ENCODE measurements around the gene CRK.
A peak's percentile ranks its signal among the peaks of the same experiment; 100 is the strongest.
"Not testable (repeated sequence)": the region's sequence is repeated elsewhere in the genome, so short reads cannot be mapped to it uniquely, and the experiment has no call there.

CRK gene

DNA sequence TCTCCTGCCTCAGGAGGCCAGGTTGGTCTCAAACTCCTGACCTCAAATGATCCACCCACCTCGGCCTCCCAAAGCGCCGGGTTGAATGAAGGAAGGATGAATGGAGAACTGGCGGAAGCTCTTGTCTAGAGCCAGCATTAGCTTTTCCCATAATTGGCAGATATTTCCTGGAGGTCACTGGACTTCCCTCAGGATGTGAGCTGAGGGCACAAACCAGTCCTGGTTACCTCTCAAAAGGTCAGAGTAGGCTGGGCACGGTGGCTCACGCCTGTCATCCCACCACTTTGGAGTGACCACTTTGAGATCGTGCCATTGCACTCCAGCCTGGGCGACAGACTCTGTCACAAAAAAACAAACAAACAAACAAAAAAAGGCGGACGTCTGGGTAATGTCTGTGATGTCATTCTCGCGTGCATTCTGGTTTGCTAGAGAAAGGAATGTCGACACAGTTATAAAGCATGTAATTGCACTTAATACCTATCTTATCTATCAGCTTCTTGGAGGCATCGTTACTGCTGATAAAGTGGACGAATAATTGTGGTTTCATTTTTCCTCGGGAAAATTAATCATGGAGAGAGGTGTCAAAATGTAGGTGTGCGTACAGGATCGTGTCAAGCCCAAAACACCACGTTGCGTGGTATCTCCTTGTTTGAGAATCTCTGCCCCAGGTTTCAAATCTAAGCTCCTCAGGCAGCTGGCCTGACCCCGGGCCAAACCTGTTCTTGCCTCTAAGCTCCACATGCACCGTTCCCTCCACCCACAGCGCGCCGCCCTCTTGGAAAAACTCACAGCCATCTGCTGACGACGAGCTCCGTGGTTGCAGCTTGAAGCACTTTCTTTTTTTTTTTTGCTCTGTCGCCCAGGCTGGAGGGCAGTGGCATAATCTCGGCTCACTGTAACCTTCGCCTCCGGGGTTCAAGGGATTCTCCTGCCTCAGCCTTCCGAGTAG is 6.4 kb upstream of the CRK start:
- no peak for DNase-seq

DNA sequence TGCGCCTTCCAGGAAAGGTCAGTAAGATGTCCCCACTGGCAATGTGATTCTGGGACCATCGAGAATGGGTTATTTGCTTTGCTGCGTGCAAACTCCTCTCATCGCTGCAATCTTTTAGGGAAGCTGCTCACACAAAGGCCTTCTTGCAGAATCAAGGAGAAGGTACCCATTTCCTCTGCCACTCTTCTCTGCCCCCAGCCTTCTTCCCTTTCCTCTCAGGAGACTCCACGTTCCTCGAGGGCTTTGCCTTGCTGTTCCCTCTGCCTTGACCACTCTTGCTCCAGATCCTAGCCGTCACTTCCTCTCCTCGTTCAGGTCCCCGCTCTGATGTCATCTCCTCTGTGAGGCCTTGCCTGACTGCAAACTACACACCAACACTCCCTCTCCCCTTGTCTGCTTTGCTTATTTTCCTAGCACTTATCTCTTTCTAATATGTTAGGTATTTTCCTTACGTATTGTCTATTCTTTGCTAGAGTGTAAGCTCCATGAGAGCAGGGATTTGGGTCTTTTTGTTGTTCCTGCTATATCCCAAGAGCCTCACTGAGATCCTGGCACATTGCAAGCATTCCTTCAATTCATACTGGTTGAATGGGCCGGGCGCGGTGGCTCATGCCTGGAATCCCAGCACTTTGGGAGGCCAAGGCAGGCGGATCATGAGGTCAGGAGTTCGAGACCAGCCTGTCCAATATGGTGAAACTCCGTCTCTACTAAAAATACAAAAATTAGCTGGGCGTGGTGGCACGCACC is 5.3 kb upstream of the CRK start:
- no peak for DNase-seq

GRCh38 chr17:1460233-1460632 is 4.2 kb upstream of the CRK start:
- DNase-seq: no peak

- peak; percentile 6 for DNase-seq
Observed at GRCh38 chr17:1455291-1455796, 688 bp downstream of the CRK start.

- no peak for DNase-seq
Observed at GRCh38 chr17:1454541-1454940, 1.5 kb downstream of the CRK start.

DNA sequence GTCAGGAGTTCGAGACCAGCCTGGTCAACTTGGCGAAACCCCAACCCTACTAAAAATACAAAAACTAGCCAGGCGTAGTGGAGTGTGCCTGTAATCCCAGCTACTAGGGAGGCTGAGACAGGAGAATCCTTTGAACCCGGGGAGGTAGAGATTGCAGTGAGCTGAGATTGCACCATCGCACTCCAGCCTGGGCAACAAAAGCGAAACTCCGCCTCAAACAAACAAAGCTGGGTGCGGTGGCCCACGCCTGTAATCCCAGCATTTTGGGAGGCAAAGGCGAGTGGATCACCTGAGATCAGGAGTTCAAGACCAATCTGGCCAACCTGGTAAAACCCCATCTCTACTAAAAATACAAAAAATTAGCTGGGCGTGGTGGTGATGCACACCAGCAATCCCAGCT is 2.3 kb downstream of the CRK start:
- DNase-seq: not testable (repeated sequence)

DNA sequence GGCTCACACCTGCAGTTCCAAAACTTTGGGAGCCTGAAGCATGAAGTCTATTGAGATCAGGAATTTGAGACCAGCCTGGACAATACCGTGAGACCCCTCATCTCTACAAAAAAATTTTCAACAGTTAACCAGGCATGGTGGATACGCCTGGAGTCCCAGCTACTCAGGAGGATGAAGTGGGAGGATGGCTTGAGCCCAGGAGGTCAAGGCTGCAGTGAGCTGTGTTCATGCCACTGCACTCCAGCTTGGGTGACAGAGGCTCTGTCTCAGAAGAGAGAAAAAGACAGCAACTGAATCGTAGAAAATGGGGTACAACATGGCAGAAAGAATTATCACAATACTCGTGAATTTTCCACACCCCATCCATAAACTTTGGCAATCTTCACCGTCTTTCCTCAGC is 3.2 kb downstream of the CRK start:
- DNase-seq: no peak

- not testable (repeated sequence) for DNase-seq
Observed at GRCh38 chr17:1450261-1450660, 5.8 kb downstream of the CRK start.

- no peak for DNase-seq
Observed at GRCh38 chr17:1449412-1449967, 6.5 kb downstream of the CRK start.

GRCh38 chr17:1447052-1447451 is 9.0 kb downstream of the CRK start:
- no peak for DNase-seq

DNA sequence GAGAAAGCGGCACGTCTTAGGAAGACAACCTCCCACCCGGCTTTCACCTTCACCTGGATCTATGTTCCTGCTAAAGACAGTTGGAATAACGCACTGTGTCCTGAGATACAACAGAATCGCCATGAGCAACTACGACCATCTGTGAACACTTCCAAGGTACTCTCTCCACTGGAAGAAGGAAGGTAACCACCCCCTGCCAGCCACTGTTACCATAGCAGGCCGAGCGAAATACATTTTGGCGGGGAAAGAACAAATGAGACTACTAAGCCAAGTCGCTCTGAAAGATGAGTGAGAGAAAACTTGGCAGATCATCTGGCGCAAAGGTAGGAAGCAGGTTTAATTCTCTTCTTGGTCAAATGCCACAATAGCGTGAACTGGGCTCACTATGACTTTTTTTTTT is 9.8 kb downstream of the CRK start:
- no peak for DNase-seq

- not testable (repeated sequence) for DNase-seq
Observed at GRCh38 chr17:1445695-1446094, 10.3 kb downstream of the CRK start.

DNA sequence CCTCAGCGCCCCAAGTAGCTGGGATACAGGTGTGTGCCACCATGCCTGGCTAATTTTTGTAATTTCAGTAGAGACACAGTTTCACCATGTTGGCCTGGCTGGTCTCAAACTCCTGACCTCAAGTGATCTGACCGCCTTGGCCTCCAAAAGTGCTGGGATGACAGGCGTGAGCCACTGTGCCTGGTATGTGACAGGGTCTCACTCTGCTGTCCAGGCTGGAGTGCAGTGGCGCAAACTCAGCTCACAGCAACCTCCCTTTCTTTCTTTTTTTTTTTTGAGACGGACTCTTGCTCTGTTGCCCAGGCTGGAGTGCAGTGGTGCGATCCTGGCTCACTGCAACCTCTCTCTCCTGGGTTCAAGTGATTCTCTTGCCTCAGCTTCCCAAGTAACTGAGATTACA is 13.3 kb downstream of the CRK start:
- DNase-seq: not testable (repeated sequence)

DNA sequence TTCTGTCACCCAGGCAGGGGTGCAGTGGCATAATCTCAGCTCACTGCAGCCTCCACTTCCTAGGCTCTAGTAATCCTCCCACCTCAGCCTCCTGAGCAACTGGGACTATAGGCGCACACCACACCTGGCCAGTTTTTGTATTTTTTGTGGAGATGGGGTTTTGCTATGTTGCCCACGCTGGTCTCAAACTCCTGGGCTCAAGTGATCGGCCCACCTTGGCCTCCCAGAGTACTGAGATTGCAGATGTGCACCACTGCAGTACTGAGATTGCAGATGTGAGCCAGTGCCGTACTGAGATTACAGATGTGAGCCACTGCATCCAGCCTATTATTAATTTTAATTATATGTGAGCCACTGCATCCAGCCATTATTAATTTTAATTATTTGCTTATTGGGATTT is 13.8 kb downstream of the CRK start:
- DNase-seq: no peak

DNA sequence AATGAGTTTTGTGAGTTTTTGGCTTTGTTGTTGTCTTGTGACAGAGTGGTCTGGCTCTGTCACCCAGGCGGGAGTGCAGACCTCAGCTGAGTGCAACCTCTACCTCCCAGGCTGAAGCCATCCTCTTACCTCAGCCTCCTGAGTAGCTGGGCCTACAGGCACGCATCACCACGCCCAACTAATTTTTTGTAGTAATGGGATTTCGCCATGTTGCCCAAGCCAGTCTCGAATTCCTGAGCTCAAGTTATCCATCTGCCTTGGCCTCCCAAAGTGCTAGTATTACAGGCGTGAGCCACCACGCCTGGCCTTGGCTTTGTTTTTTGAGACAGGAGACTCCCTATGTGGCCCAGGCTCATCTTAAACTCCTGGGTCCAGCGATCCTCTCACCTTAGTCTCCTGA is 15.1 kb downstream of the CRK start:
- DNase-seq: no peak

GRCh38 chr17:1438593-1439083 is 17.4 kb downstream of the CRK start:
- no peak for DNase-seq

DNA sequence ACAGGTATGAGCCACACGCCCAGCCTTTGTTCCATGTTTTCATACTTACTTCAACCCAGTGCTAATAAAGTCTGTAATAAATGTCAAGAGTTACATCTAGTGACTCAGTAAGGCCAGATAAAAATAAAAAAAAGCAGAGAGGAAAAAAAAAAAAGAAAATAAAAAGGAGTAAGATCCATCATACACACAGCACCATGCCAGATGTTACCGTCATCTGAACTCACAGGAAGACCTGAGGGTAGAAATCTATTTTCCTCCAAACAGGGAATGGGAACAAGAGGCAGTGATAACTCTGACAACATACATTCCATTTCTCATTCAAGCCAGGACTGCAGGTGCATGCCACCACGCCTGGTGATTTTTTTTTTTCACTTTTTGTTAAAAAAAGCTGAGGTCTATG is 20.7 kb downstream of the CRK start:
- DNase-seq: no peak

DNA sequence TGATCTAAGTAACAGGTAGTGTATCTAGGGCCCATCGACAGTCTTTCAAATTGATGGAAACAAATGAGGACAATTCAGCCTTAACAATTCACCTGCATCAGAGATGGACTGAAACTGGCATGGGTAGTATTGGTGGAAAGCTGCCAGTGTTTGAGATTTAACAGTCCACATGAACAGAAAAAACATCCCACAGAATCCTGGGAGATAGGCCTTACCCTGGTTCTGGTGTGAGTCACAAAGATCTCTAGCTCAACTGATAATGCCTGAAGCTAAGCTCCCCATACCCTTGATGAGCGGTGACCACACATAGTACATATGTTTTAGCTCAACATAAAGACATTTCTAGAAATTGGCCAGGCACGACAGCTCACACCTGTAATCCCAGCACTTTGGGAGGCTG is 21.9 kb downstream of the CRK start:
- no peak for DNase-seq

DNA sequence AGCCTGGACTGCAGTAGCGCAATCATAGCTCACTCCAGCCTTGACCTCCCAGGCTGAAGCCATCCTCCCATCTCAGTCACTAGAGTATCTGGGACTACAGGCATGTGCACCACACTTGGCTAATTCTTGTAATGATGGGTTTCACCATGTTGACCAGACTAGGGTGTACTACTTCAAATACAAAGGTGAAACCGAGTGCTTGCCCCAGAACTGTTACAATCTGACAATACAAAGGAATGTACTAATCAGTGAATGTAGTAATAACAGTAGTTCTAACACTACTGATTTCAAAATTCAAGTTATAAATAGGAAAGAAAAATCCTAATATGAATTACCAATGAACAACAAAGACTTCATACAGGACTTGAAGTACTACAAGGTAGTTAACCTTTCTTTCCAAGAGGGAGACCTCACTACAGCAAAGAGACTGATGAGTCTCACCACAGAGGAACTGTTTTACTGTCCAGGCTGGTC is 24.4 kb downstream of the CRK start:
- no peak for DNase-seq

DNA sequence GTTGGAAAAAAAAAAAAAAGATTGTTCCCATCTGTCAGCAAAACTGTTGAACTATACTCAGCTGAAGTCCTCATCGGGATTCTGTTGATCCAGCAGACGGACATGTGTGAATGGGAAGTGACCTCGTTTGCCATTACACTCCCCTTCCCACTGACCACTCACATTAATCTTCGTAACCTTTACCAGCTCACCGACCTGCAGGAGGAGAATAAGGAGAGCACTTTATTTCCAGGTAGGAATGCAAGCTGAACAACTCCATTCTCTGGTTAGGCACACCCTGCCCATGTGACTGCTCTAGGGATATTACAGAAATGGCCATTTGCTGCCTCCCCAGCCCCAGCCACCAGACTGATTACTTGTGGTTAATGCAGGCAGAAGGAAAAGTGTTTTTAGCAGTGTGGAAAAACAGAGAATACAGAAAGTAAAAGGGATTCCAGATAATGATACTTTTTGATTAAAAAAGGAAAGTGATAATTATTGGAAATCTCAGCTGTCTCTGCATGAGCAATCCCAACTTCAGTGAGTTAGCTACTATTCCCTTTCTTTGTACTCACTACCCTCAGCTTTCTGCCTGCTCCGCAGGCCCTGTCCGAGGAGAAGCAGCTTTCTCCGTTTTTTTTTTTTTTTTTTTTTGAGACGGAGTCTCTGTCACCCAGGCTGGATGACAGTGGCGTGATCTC is 32.4 kb downstream of the CRK start:
- no peak for DNase-seq

GRCh38 chr17:1422885-1423284 is 33.1 kb downstream of the CRK start:
- DNase-seq: no peak

DNA sequence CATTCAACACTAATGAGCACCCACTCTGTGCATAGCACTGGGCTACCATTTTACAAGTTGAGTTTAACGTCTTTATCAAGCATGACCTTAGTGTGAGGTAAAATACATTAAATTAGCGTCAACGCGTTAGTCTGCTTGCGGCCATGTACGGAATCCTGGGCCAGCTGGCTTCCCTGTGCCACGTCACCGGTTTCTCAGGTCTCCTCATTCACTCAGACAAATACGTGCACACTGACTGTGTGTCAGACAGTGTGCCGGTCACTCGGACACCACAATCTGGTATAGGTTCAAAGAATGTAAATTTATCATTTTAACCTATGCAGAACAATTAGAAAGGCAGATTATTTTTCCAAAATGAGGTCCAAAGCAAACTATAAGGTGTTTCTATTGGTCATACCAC is 34.6 kb downstream of the CRK start:
- DNase-seq: no peak

DNA sequence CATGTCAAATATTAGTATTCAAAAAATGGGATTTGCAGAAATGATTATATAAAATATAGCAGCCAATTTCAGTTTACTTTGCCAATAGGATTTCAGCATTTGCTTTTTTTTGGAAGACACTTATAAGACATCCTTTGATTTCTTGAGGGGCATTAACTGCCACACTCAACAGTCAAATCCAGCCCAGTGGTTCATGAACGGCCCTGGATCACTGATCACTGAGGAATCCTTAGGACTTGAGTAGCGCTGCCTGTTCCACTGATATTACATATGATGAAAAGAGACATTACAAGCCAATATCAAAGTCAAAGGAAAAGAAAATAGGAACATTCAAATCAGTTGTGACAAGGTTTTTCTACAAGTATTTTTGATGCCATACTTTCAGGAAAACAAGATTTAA is 35.1 kb downstream of the CRK start:
- no peak for DNase-seq
